ENCODE results near the gene CTDSP1. TPM values are rescaled to one million over a fixed set of nuclear protein-coding genes. Genes with fewer than 3 reads are reported as not detected.

The CTDSP1 gene
- total and polyA plus RNA-seq, 2 donors (not counting 1 experiment from before 2014, with no cell fraction given) = 99.8 to 207 TPM

GRCh38 chr2:218430721-218431120 lies 31.1 kb downstream of the CTDSP1 start:
- Mint-ChIP-seq H3K4me1 (no peaks in the 10 kb centered on the region), H3K27me3 (peaks cover 10% of the 10 kb centered on the region), H3K9me3 (ENCODE audit: insufficient read depth) (no peaks in the 10 kb centered on the region), H3K27ac (no peak overlapping the region), H3K4me3 (no peak overlapping the region)
- TF ChIP-seq EZH2 (IDR thresholded peaks at IDR 0.05; ENCODE audit: borderline replicate concordance, insufficient read depth, low read depth, low read length, poor library complexity, severe bottlenecking) = no peak
- TF ChIP-seq, protein P1, sequence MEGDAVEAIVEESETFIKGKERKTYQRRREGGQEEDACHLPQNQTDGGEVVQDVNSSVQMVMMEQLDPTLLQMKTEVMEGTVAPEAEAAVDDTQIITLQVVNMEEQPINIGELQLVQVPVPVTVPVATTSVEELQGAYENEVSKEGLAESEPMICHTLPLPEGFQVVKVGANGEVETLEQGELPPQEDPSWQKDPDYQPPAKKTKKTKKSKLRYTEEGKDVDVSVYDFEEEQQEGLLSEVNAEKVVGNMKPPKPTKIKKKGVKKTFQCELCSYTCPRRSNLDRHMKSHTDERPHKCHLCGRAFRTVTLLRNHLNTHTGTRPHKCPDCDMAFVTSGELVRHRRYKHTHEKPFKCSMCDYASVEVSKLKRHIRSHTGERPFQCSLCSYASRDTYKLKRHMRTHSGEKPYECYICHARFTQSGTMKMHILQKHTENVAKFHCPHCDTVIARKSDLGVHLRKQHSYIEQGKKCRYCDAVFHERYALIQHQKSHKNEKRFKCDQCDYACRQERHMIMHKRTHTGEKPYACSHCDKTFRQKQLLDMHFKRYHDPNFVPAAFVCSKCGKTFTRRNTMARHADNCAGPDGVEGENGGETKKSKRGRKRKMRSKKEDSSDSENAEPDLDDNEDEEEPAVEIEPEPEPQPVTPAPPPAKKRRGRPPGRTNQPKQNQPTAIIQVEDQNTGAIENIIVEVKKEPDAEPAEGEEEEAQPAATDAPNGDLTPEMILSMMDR (IDR thresholded peaks at IDR 0.05) = no peak
- POLR2A ChIA-PET = no interaction called here
- CTCF ChIA-PET = interaction anchor here (1.3 kb wide), 1 partner anchor 129 kb away, joined by 3 read pairs; no protein-coding TSS in a partner anchor
- H4K20me1 ChIP-seq (ENCODE audit: control insufficient read depth, insufficient read depth, low read length, poor library complexity, severe bottlenecking) = no peaks in the 10 kb centered on the region
- no peaks in the 10 kb centered on the region for H3K9me3 ChIP-seq (ENCODE audit: control extremely low read depth in 1 of 3, control insufficient read depth in 2 of 3, insufficient read depth in 1 of 3, low read length in 2 of 3)
- H2AFZ ChIP-seq (ENCODE audit: insufficient read depth, low read depth, low read length, poor library complexity, severe bottlenecking) = no peak overlapping the region
- no peaks in the 10 kb centered on the region for H3K79me2 ChIP-seq (ENCODE audit: control insufficient read depth, insufficient read depth, low read length)
- no peak for ATAC-seq (ENCODE audit: low read depth)
- no peak overlapping the region for H3K4me3 ChIP-seq (ENCODE audit: control extremely low read depth in 1 of 5, extremely low read depth in 1 of 5, insufficient read depth in 1 of 5, low read depth in 2 of 5, low read length in 4 of 5)
- no peak overlapping the region for H3K4me2 ChIP-seq (replicated peaks; ENCODE audit: low read depth, low read length, poor library complexity, severe bottlenecking)
- intact Hi-C loops (cut with micrococcal nuclease) = no loop called here
- no peak for DNase-seq
- 95% methylated on average over 9 of the region's 11 CpGs for WGBS (ENCODE audit: insufficient coverage)
- peaks cover 0 to 9% (median 0%) of the 10 kb centered on the region in 4 experiments for H3K27me3 ChIP-seq (replicated peaks in 1 of 4; ENCODE audit: control extremely low read depth in 1 of 4, control insufficient read depth in 3 of 4, insufficient read depth in 4 of 4, low read length in 3 of 4)
- H3K36me3 ChIP-seq (replicated peaks in 1 of 2; ENCODE audit: control extremely low read depth in 1 of 2, control insufficient read depth in 1 of 2, extremely low read depth in 1 of 2, insufficient read depth in 2 of 2, low read length in 1 of 2) = no peaks in the 10 kb centered on the region
- no peak overlapping the region for H3K27ac ChIP-seq (ENCODE audit: low read length in 2 of 2)
- no peaks in the 10 kb centered on the region for H3K4me1 ChIP-seq (ENCODE audit: control insufficient read depth in 2 of 2, insufficient read depth in 2 of 2, low read length in 2 of 2)
- H3K9ac ChIP-seq (ENCODE audit: low read length) = no peak overlapping the region

GRCh38 chr2:218431878-218432277 lies 32.2 kb downstream of the CTDSP1 start:
- no peak overlapping the region for H3K9ac ChIP-seq (ENCODE audit: low read length)
- H3K4me2 ChIP-seq (replicated peaks; ENCODE audit: low read depth, low read length, poor library complexity, severe bottlenecking) = no peak overlapping the region
- TF ChIP-seq, protein P1 (IDR thresholded peaks at IDR 0.05) = no peak
- H3K79me2 ChIP-seq (ENCODE audit: control insufficient read depth, insufficient read depth, low read length) = no peaks in the 10 kb centered on the region
- no peaks in the 10 kb centered on the region for H3K9me3 ChIP-seq (ENCODE audit: control extremely low read depth in 1 of 3, control insufficient read depth in 2 of 3, insufficient read depth in 1 of 3, low read length in 2 of 3)
- peaks cover 0 to 9% (median 0%) of the 10 kb centered on the region in 4 experiments for H3K27me3 ChIP-seq (replicated peaks in 1 of 4; ENCODE audit: control extremely low read depth in 1 of 4, control insufficient read depth in 3 of 4, insufficient read depth in 4 of 4, low read length in 3 of 4)
- intact Hi-C loops (cut with micrococcal nuclease) = no loop called here
- no peak overlapping the region for H2AFZ ChIP-seq (ENCODE audit: insufficient read depth, low read depth, low read length, poor library complexity, severe bottlenecking)
- H3K4me3 ChIP-seq (ENCODE audit: control extremely low read depth in 1 of 5, extremely low read depth in 1 of 5, insufficient read depth in 1 of 5, low read depth in 2 of 5, low read length in 4 of 5) = no peak overlapping the region
- H4K20me1 ChIP-seq (ENCODE audit: control insufficient read depth, insufficient read depth, low read length, poor library complexity, severe bottlenecking) = no peaks in the 10 kb centered on the region
- DNase-seq (no peak), ATAC-seq (ENCODE audit: low read depth) (no peak)
- Mint-ChIP-seq H3K9me3 (ENCODE audit: insufficient read depth) (no peaks in the 10 kb centered on the region), H3K27ac (no peak overlapping the region), H3K4me1 (no peaks in the 10 kb centered on the region), H3K27me3 (peaks cover 10% of the 10 kb centered on the region), H3K4me3 (no peak overlapping the region)
- ChIA-PET CTCF (interaction anchor here (1.3 kb wide), 1 partner anchor 130 kb away, joined by 3 read pairs; no protein-coding TSS in a partner anchor), POLR2A (no interaction called here)
- H3K36me3 ChIP-seq (replicated peaks in 1 of 2; ENCODE audit: control extremely low read depth in 1 of 2, control insufficient read depth in 1 of 2, extremely low read depth in 1 of 2, insufficient read depth in 2 of 2, low read length in 1 of 2) = no peaks in the 10 kb centered on the region
- 91% methylated on average over 9 of the region's 10 CpGs for WGBS (ENCODE audit: insufficient coverage)
- no peaks in the 10 kb centered on the region for H3K4me1 ChIP-seq (ENCODE audit: control insufficient read depth in 2 of 2, insufficient read depth in 2 of 2, low read length in 2 of 2)
- H3K27ac ChIP-seq (ENCODE audit: low read length in 2 of 2) = no peak overlapping the region

Measured in B cell (primary cell).